HG02885 (cell line): ENCODE results near the gene NSUN7.
A peak's percentile ranks its signal among the peaks of the same experiment; 100 is the strongest.
"Not testable (repeated sequence)": the region's sequence is repeated elsewhere in the genome, so short reads cannot be mapped to it uniquely, and the experiment has no call there.

ENCODE experiments used
- ATAC-seq: cut with Tn5 transposase; IDR thresholded peaks from one replicate; pipeline ENCODE4 v1.9.1; 2021; ENCODE audit warnings: mild to moderate bottlenecking; ENCODE audit not compliant: unreplicated experiment, poor library complexity

Gene NSUN7

GRCh38 chr4:40812386-40812785, 62.6 kb downstream of the NSUN7 start:
- ATAC-seq = no peak

GRCh38 chr4:40812856-40813255, 63.1 kb downstream of the NSUN7 start:
- no peak for ATAC-seq

DNA sequence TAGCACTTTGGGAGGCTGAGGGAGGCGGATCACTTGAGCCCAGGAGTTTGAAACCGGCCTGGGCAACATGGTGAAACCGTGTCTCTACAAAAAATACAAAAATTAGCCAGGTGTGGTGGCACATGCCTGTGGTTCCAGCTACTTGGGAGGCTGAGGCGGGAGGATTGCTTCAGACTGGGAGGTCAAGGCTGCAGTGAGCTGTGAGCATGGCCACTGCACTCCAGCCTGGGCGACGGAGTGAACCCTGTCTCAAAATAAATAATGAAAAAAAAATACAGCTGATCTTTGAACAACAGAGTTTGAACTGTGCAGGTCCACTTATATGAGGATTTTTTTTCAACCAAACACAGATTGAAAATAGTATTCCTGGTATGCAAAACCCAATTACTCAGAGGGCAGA, 67.4 kb downstream of the NSUN7 start:
- ATAC-seq = not testable (repeated sequence)

- no peak for ATAC-seq
Measured at GRCh38 chr4:40820101-40820500, 70.3 kb downstream of the NSUN7 start.

- no peak for ATAC-seq
Measured at GRCh38 chr4:40822420-40823166, 72.8 kb downstream of the NSUN7 start.

DNA sequence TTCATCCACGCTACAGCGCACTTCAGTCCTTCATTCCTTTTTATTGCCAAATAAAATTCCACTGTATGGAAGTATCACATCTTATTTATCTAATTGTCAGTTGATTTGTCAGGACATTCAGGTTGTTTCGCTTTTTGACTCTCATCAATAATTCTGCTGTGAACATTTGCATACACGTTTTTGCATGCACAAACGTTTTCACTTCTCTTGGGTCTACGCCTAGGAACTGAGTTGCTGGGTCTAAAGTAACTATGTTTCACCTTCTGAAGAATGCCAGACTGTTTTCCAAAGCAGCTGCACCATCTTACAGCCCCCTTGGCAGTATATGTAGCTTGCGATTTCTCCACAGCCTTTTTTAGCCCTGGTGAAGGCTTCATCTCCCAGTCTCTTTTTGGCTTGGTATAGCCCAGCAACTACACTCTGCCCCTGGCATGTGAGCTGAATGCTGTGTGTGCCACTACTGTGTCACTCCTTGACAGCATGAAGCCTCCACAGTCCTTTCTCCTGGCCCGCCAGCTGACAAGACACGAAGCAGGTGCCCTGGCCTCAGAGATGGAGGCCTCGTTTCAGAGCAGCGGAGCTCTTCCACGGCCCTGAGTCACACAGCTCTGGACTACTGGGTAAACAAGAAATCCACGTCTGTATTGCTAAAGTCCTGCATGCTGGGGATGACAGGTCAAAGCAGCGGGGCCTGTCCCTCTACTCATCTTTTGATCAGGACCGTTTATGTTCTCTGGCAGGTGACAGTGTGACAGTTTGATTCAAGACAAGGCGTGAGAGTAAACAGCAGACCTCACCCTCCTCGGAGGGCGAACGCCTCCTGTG, 75.5 kb downstream of the NSUN7 start:
- no peak for ATAC-seq

GRCh38 chr4:40826821-40827220, 77.1 kb downstream of the NSUN7 start:
- no peak for ATAC-seq

GRCh38 chr4:40827758-40828157, 78.0 kb downstream of the NSUN7 start:
- ATAC-seq = no peak

DNA sequence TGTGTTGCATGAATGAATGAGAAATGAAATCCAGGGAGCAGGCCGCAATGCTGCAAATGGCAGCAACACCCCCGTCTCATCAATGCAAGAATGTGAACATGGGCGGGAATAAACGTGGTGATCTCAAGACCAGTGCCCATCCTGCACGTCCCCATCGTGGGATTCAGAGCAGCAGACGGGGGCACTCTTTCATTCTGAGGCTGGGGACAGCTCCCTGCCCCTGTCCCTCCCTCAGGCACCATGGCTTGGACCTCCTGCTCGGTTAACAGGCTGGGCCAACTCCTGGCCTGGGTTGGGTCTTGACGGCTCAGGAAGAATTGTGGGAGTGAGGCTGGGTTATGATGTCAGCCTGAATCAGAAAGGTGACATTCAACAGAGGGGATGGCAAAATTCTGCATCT, 78.9 kb downstream of the NSUN7 start:
- ATAC-seq = no peak

DNA sequence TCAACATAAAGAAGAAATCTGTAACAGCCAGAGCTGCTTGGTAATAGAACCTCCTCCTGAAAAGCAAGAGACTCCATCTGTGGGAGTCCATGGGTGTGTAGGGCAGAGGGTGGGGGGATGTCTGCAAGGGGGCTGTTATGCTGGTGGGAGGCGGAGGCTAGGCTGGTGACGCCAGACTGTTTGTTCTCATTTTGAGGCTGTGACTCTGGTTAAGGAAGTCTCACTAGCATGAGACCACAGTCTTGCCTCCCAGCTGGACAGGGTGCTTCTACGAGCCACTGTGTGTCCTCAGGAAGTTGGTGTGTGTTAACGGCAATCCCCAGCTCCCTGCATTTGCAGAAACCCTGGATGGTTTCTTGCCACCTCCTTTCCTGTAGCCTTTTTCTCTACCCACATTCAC, 79.8 kb downstream of the NSUN7 start:
- ATAC-seq = no peak

DNA sequence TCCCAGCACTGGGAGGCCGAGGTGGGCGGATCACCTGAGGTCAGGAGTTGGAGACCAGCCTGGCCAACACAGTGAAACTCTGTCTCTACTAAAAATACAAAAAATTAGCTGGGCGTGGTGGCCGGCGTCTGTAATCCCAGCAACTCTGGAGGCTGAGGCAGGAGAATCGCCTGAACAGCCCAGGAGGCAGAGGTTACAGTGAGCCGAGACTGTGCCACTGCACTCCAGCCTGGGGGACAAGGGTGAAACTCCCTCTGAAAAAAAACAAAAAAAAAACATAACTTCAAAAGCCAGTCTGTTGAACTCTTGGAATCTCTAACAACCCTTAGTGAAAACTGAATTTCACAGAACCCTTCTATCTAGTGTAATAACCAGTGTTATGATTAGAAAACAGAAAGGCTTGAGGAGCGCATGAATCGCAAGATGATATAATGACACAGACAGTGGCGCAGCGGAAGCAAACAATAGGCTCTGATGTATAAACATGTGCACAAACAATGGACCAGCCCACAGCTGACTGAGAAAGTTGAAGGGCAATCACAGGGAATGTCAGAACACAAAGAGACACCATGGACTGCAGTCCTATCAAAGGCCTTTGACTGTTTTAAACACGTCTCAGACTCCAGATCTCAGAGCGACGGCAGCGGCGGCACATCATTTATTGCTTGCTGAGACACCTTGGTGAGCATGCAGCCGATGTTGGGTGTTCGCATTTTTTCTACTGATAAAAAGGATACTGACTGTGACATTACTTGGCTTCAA, 81.6 kb downstream of the NSUN7 start:
- ATAC-seq = no peak

DNA sequence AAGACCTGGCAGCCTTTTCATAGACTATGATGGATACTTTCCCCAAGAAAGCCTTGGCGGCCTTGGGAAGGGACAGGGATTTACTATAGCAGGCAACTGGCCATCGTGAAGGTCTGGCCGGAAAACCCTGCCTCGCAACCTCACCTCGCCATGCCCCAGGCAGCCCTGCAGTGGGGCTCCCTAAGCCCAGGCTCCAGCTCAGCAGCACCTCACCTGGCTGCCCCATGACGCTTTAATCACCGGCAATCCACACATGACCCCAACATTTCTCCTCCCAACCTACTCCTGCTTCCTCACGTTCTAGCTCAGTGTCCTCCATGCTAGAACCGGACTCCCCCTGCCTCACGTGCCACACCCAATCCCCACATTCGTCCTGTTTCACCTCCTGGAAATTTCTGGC, 82.4 kb downstream of the NSUN7 start:
- no peak for ATAC-seq

GRCh38 chr4:40833212-40833611, 83.5 kb downstream of the NSUN7 start:
- ATAC-seq = no peak

DNA sequence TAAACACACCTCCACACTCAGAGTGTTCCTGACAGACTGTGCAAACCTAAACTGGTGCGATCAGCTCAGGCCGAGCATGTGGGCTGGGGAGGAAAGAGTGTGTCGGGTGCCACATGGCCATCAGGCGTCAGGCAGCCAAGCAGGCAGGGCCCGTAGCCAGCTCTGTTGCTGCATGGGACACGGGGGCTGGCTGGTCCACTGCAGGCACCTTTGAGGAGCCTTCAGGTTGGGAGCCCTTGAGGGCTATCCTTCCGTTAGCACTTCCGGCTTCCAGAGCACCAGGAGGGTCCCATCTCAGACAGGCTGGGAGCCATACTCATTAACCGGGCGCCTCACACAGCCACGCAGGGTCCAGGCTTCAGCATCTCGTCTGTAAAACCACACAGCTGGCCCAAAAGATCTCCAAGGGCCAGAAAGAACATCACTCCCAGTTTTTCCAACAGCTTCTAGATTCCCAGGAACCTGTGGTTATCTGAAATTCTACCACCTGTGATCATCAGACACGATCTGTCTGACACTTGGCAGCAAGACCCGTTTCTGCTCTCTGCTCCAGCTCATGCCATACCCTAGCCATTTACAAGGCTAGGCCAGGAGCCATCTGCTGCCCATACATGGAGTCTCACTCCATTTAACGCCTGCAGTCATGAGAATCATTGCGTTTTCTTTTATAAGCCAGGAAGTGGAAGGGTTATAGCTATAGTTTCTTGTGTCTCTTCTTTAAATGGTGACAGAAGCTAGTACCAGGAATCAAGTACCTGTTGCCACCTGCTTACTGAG, 87.5 kb downstream of the NSUN7 start:
- no peak for ATAC-seq

DNA sequence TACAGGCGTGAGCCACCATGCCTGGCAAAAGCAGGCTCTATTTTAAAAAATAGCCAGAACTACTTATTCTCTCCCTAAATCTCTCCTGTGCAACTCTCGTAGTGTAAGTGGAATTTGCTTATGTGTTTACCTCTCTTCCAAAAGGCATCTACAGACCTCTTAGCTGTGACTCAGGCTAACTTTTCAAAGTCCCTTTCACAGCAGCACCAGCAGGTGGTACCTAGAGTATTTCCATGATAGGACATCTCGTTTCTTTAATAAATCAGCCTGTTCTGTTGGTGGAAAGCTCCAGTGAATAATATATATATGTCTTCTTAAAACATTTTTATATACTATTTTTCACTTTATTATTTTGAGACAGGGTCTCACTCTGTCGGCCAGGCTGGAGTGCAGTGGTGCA, 89.0 kb downstream of the NSUN7 start:
- no peak for ATAC-seq

- peak; percentile 58 for ATAC-seq
Measured at GRCh38 chr4:40840255-40840984, 90.7 kb downstream of the NSUN7 start.

DNA sequence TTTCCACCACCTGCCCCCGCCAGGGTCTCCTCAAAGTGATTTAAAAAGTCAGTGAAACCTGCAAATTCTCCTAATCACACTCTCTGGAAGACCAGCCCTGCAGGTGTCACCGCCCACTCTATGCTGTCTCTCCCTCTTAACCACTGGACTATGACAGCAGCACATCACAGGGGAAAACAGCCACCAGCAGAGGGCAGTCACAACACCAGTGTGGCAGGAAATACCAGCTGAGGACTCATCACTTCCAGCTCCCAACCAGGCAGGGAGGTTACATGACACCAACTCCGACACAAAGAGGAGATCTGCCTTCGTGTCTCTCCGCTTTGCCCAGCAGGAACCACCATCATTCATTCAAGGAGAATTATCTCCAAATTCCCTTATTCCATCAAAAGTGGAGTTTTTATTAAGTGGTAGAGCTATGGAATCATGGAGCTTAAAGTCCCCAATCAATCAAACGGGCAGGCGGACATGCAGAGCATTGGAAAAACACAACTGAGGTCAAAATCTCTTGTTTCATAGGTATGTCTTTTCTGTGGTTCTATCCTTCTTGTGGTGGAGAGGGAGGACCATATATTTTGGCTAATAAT, 91.3 kb downstream of the NSUN7 start:
- ATAC-seq = peak; percentile 78

DNA sequence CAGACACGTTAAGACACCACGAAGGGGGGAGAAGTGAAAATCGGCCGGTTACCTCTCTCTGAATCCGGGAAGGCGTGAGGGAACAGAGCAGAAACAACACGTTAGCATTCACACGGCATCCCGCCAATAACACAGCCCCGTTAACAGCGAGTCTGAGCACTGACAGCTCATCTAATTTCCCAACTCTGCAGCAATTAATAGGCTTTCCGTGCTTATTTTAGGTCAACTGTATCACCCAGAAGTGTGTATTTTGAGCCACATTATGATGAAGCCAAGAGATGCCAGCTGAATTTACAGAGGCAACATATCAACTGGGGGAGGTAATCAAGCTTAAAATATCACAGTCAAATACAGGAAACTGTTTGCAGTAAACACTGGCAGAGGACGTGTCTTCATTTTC, 92.6 kb downstream of the NSUN7 start:
- no peak for ATAC-seq

DNA sequence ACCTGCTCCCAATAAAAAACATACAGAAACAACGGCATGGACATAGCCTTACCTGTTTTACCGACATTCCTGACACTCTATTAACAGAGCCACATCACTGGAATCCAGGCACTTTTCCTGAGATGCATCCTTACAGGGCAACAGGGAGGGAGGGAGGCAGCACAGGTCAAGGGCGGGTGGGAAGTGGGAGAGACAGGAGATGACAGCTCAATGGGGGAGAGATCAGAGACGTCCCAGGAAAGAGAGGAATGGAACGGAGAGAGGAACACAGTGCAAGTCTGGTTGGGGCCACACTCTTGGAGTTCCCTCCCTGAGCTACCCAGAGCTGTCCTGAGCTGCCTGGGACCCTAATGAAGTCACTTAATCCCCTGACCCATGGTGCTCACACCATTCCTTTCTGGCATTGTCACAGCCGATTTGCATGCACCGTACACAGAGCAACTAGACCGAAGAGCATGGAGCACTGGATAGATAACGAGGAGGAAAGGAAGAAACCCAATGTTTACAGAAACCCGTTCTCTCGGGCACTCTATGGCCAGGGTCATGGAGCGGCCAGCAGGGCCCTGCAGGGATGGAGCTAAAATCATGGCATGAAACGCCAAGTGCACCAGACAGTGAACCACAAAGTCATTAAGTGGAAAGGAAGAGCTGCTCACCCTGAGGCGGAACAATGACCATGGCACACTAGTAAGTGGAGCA, 93.1 kb downstream of the NSUN7 start:
- no peak for ATAC-seq
